ENCODE measurements around the gene MAEA. TPM values are rescaled to one million over a fixed set of nuclear protein-coding genes. Genes with fewer than 3 reads are reported as not detected.
"Not testable (repeated sequence)": the region's sequence is repeated elsewhere in the genome, so short reads cannot be mapped to it uniquely, and the experiment has no call there.

The MAEA gene
- total and polyA plus RNA-seq, 5 donors from 2014 or later: 61.2 to 77.7 (median 66.4) TPM

DNA sequence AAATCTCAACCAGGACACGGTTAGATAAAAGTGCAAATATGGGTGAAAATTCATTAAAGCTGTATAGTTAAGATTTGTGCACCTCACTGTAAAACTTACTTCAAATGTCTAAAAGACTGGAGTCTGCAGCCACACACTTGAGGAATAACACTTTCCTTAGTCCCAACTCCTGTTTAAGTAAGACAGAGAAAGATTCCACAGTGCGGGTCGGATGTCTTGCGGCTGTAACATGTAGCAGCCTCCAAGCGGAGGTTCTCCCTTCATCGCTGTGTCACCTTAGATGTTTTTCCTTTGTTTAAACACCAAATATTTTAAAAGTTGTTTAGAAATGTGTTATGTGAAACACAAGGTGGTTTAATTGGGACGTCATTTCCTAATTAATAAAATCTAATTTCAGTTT is 905 bp upstream of the MAEA start:
- peaks cover 7% of the 10 kb centered on the region for H3K27me3 Mint-ChIP-seq
- Histone ChIP-seq H3K4me3 (ENCODE audit: low read depth, low read length) (peak overlapping the region; percentile 83), H3K9me3 (ENCODE audit: control insufficient read depth in 2 of 2, low read length in 2 of 2) (no peaks in the 10 kb centered on the region), H3K4me1 (ENCODE audit: control insufficient read depth, insufficient read depth, low read length, poor library complexity, severe bottlenecking) (peaks cover 38% of the 10 kb centered on the region), H3K27ac (ENCODE audit: insufficient read depth, low read length, poor library complexity, severe bottlenecking) (peak overlapping the region; percentile 87), H3K36me3 (ENCODE audit: control insufficient read depth, insufficient read depth, low read length) (peaks cover 7% of the 10 kb centered on the region), H3K27me3 (ENCODE audit: control insufficient read depth, insufficient read depth, low read length) (no peaks in the 10 kb centered on the region)
- no peaks in the 10 kb centered on the region for H3K9me3 Mint-ChIP-seq
- DNase-seq: no peak
- peaks cover 12 to 36% (median 21%) of the 10 kb centered on the region in 4 donors for H3K4me1 Mint-ChIP-seq
- no peaks in the 10 kb centered on the region for H3K36me3 Mint-ChIP-seq
- peak overlapping the region; percentile 86 to 96 (median 89) for H3K4me3 Mint-ChIP-seq
- ATAC-seq (ENCODE audit: low read depth in 2 of 2): no peak
- H3K27ac Mint-ChIP-seq: peak overlapping the region; percentile 91 to 98 (median 92)

DNA sequence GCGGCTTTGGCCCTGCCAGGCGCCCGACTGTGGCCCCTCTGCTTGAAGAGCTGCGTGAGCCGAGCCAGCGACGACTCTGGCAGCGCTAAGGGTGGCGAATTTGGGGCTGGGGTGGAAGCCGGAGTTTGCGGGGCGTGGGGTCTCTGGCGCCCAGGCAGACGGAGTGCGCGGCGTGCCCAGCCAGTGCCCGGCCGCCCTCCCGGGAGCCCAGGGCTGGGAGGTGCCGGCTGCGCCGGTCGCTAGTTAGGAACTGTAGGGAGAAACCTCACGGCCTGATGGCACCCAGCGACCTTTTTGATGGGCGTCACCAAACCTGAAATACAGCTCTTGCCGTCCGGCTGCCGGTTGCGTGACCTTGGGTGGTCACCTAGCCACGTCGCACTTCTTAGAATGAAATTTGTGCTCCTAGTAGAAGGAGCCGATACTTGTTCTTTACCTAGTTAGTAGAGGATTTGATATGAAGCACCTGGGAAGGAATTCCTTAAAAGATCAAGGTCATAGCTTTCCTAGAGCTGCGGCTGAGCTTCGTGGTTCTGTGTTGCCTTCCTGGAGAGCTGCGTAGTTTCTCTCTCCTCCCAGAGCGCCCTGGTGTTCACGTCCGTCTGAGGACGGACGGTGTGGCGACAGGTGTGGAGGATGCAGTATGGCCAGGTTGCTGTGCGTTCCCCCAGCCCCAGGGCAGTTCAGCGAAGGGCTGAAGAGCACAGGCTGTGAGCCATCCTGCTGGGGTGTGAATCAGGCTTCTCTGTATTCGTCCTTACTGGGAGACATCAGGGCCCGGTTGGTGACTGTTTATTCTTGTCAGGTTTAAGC is 680 bp downstream of the MAEA start:
- no peaks in the 10 kb centered on the region for H3K36me3 Mint-ChIP-seq
- Histone ChIP-seq H3K27me3 (ENCODE audit: control insufficient read depth, insufficient read depth, low read length) (no peaks in the 10 kb centered on the region), H3K36me3 (ENCODE audit: control insufficient read depth, insufficient read depth, low read length) (peaks cover 7% of the 10 kb centered on the region), H3K4me3 (ENCODE audit: low read depth, low read length) (peak overlapping the region; percentile 92), H3K27ac (ENCODE audit: insufficient read depth, low read length, poor library complexity, severe bottlenecking) (peak overlapping the region; percentile 87), H3K9me3 (ENCODE audit: control insufficient read depth in 2 of 2, low read length in 2 of 2) (no peaks in the 10 kb centered on the region), H3K4me1 (ENCODE audit: control insufficient read depth, insufficient read depth, low read length, poor library complexity, severe bottlenecking) (peaks cover 48% of the 10 kb centered on the region)
- H3K27ac Mint-ChIP-seq: peak overlapping the region in 2 of 3 donors; percentile 96 to 98
- H3K27me3 Mint-ChIP-seq: no peaks in the 10 kb centered on the region
- H3K4me3 Mint-ChIP-seq: peak overlapping the region; percentile 87 to 96 (median 94)
- H3K4me1 Mint-ChIP-seq: peaks cover 12 to 49% (median 24%) of the 10 kb centered on the region in 4 donors
- DNase-seq: peak in 1 of 3 donors; percentile 31
- no peak for ATAC-seq (ENCODE audit: low read depth in 2 of 2)
- no peaks in the 10 kb centered on the region for H3K9me3 Mint-ChIP-seq

DNA sequence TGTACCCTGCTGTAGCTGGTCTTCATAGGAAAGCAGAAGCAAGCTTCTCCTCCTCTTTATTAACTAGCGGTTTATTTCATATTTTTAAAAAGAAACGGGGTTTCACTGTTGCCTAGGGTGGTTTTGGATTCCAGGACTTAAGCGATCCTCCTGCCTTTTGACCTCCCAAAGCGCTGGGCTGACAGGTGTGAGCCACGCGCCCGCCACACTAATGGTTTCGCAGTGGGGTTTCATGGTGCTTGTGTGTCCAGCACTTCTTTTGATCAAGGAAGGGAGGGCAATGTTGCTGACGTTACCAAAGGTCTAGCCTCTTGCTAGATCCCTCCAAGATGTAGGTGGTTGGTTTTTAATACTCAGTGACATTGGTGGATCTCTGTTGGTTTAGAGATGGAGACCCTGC is 1.4 kb downstream of the MAEA start:
- Histone ChIP-seq H3K4me1 (ENCODE audit: control insufficient read depth, insufficient read depth, low read length, poor library complexity, severe bottlenecking) (peaks cover 48% of the 10 kb centered on the region), H3K27me3 (ENCODE audit: control insufficient read depth, insufficient read depth, low read length) (no peaks in the 10 kb centered on the region), H3K4me3 (ENCODE audit: low read depth, low read length) (peak overlapping the region; percentile 92), H3K36me3 (ENCODE audit: control insufficient read depth, insufficient read depth, low read length) (peaks cover 7% of the 10 kb centered on the region), H3K27ac (ENCODE audit: insufficient read depth, low read length, poor library complexity, severe bottlenecking) (peak overlapping the region; percentile 87), H3K9me3 (ENCODE audit: control insufficient read depth in 2 of 2, low read length in 2 of 2) (no peaks in the 10 kb centered on the region)
- Mint-ChIP-seq H3K36me3 (no peaks in the 10 kb centered on the region), H3K4me1 (peaks cover 12 to 50% (median 24%) of the 10 kb centered on the region in 4 donors), H3K4me3 (peak overlapping the region; percentile 87 to 96 (median 94)), H3K27me3 (no peaks in the 10 kb centered on the region), H3K9me3 (no peaks in the 10 kb centered on the region), H3K27ac (peak overlapping the region in 2 of 3 donors; percentile 96 to 98)
- ATAC-seq (ENCODE audit: low read depth in 2 of 2) (no peak), DNase-seq (no peak)

DNA sequence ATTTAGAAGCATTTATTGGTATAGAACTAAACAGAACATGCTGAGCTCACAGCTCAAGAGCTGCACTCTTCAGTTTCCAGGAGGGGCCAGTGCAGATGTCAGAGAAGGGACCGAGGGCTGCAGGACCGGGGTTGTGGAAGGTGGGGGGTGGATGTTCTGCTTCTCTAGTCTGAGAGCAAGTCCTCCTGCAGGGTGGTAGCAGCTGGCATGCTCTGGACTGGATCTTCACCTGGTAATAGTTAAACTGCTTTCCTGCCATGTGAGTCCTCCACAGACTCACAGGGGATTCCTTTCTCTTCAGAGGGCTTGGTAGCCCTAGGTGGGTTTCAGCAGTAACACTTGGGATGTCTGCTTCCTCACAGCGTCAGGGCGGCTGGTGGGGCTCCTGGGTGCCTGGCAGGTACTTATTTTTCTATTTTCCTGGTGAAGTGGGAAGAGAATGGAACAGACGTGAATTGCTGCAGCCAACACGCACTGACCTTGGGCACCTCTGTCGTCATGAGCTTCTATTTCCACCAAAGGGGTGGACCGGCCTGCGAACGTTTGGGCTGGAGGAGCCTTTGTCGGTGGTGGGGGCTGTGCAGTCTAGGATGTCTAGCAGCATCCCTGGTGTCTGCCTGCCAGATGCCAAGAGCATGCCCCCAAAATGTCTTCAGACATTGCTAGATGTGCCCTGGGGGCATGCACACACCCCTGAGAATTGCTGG is 2.5 kb downstream of the MAEA start:
- H3K27ac Mint-ChIP-seq: peak overlapping the region; percentile 77 to 98 (median 93)
- ATAC-seq (ENCODE audit: low read depth in 2 of 2) (no peak), DNase-seq (no peak)
- Histone ChIP-seq H3K4me1 (ENCODE audit: control insufficient read depth, insufficient read depth, low read length, poor library complexity, severe bottlenecking) (peaks cover 48% of the 10 kb centered on the region), H3K36me3 (ENCODE audit: control insufficient read depth, insufficient read depth, low read length) (peaks cover 15% of the 10 kb centered on the region), H3K4me3 (ENCODE audit: low read depth, low read length) (peak overlapping the region; percentile 92), H3K9me3 (ENCODE audit: control insufficient read depth in 2 of 2, low read length in 2 of 2) (no peaks in the 10 kb centered on the region), H3K27me3 (ENCODE audit: control insufficient read depth, insufficient read depth, low read length) (no peaks in the 10 kb centered on the region), H3K27ac (ENCODE audit: insufficient read depth, low read length, poor library complexity, severe bottlenecking) (no peak overlapping the region)
- peaks cover 12 to 59% (median 28%) of the 10 kb centered on the region in 4 donors for H3K4me1 Mint-ChIP-seq
- peak overlapping the region; percentile 87 to 96 (median 94) for H3K4me3 Mint-ChIP-seq
- no peaks in the 10 kb centered on the region for H3K36me3 Mint-ChIP-seq
- H3K9me3 Mint-ChIP-seq: no peaks in the 10 kb centered on the region
- H3K27me3 Mint-ChIP-seq: no peaks in the 10 kb centered on the region

DNA sequence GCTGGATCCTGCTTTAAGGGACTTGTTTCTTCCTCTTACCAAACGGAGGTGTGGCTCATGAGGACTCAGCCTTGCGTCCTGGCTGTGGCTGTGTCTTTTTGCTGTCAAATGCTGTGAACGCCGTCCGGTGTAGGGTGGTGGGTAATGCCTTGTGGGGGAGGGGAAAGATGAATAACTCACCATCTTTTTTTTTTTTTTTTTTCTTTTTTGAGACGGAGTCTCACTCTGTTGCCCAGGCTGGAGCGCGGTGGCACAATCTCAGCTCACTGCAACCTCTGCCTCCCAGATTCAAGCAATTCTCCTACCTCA is 3.0 kb downstream of the MAEA start:
- Histone ChIP-seq H3K36me3 (ENCODE audit: control insufficient read depth, insufficient read depth, low read length) (peaks cover 20% of the 10 kb centered on the region), H3K4me1 (ENCODE audit: control insufficient read depth, insufficient read depth, low read length, poor library complexity, severe bottlenecking) (peaks cover 48% of the 10 kb centered on the region)
- H3K4me3 ChIP-seq (ENCODE audit: low read depth, low read length); H3K27me3 Mint-ChIP-seq; ATAC-seq (ENCODE audit: low read depth in 2 of 2); H3K27ac ChIP-seq (ENCODE audit: insufficient read depth, low read length, poor library complexity, severe bottlenecking); H3K9me3 Mint-ChIP-seq; DNase-seq; H3K9me3 ChIP-seq (ENCODE audit: control insufficient read depth in 2 of 2, low read length in 2 of 2); H3K36me3 Mint-ChIP-seq; H3K27me3 ChIP-seq (ENCODE audit: control insufficient read depth, insufficient read depth, low read length): not testable (repeated sequence)
- H3K4me1 Mint-ChIP-seq: peaks cover 12 to 65% (median 32%) of the 10 kb centered on the region in 4 donors
- H3K4me3 Mint-ChIP-seq: peak overlapping the region in 1 of 4 donors; percentile 96
- peak overlapping the region in 1 of 3 donors; percentile 51 for H3K27ac Mint-ChIP-seq

DNA sequence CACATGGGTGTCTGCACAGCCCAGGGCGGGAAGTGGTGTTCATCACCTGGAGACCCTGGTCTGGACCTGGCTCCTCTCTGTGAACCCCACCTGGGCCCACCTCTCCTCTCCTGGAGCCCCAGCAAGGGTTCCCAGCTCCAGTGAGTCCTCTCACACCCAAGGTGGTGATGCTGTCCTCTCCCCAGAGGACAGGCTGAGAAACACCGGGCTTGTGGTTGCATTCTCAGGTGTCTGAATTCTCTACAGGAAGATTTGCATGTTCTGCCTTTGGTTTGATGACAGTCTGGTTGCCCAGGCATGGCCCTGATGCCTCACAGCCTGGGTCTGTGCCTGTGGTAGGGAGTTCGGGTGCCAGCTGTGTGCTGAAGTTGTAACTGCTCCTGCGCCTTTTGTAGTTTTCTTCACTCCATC is 3.8 kb downstream of the MAEA start:
- Histone ChIP-seq H3K36me3 (ENCODE audit: control insufficient read depth, insufficient read depth, low read length) (peaks cover 28% of the 10 kb centered on the region), H3K4me1 (ENCODE audit: control insufficient read depth, insufficient read depth, low read length, poor library complexity, severe bottlenecking) (peaks cover 48% of the 10 kb centered on the region), H3K27me3 (ENCODE audit: control insufficient read depth, insufficient read depth, low read length) (no peaks in the 10 kb centered on the region), H3K9me3 (ENCODE audit: control insufficient read depth in 2 of 2, low read length in 2 of 2) (no peaks in the 10 kb centered on the region), H3K4me3 (ENCODE audit: low read depth, low read length) (no peak overlapping the region), H3K27ac (ENCODE audit: insufficient read depth, low read length, poor library complexity, severe bottlenecking) (no peak overlapping the region)
- H3K36me3 Mint-ChIP-seq: peaks cover 9% of the 10 kb centered on the region
- peak overlapping the region in 2 of 4 donors; percentile 29 to 60 for H3K4me3 Mint-ChIP-seq
- ATAC-seq (ENCODE audit: low read depth in 2 of 2) (no peak), DNase-seq (no peak)
- H3K4me1 Mint-ChIP-seq: peaks cover 12 to 68% (median 34%) of the 10 kb centered on the region in 4 donors
- H3K9me3 Mint-ChIP-seq: no peaks in the 10 kb centered on the region
- no peaks in the 10 kb centered on the region for H3K27me3 Mint-ChIP-seq
- peak overlapping the region in 1 of 3 donors; percentile 83 for H3K27ac Mint-ChIP-seq

DNA sequence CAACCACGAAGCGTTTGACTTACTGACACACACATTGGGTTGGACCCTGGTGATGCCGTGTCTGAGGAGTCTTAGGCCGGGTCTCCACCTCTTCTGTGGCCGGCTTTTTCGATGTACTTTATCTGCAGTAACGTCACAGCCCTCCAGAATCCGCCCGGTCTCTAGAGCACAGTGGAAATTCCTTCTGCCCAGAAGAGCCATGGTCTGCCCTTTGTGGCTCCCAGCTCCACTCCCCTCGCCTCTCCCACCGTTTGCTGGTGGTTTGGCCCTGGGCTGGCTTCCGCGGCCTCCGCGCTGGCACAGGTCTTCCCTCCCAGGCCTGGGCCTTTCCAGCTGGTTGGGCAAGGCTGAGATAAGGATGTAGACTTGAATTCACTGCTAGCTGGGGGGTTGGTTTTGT is 4.3 kb downstream of the MAEA start:
- no peak for DNase-seq
- Mint-ChIP-seq H3K27me3 (no peaks in the 10 kb centered on the region), H3K4me3 (peak overlapping the region in 2 of 4 donors; percentile 29 to 44), H3K9me3 (no peaks in the 10 kb centered on the region), H3K4me1 (peaks cover 10 to 66% (median 34%) of the 10 kb centered on the region in 4 donors), H3K36me3 (peaks cover 10% of the 10 kb centered on the region), H3K27ac (peak overlapping the region in 1 of 3 donors; percentile 83)
- no peak overlapping the region for H3K27ac ChIP-seq (ENCODE audit: insufficient read depth, low read length, poor library complexity, severe bottlenecking)
- peaks cover 31% of the 10 kb centered on the region for H3K36me3 ChIP-seq (ENCODE audit: control insufficient read depth, insufficient read depth, low read length)
- H3K27me3 ChIP-seq (ENCODE audit: control insufficient read depth, insufficient read depth, low read length): no peaks in the 10 kb centered on the region
- peaks cover 44% of the 10 kb centered on the region for H3K4me1 ChIP-seq (ENCODE audit: control insufficient read depth, insufficient read depth, low read length, poor library complexity, severe bottlenecking)
- H3K4me3 ChIP-seq (ENCODE audit: low read depth, low read length): no peak overlapping the region
- no peaks in the 10 kb centered on the region for H3K9me3 ChIP-seq (ENCODE audit: control insufficient read depth in 2 of 2, low read length in 2 of 2)
- no peak for ATAC-seq (ENCODE audit: low read depth in 2 of 2)

Measured in CD4-positive, CD25-positive, alpha-beta regulatory T cell (primary cell).